Middle frontal gyrus (tissue), 1 donor: ENCODE results near the gene ELAPOR1.
A peak's percentile ranks its signal among the peaks of the same experiment; 100 is the strongest.
"Not testable (repeated sequence)": the region's sequence is repeated elsewhere in the genome, so short reads cannot be mapped to it uniquely, and the experiment has no call there.

Experiments
- DNase-seq: peaks from one replicate; pipeline ENCODE4 v3.0.0-alpha.2; 2015; ENCODE audit warnings: low spot score; ENCODE audit errors: extremely low spot score

The ELAPOR1 gene

DNA sequence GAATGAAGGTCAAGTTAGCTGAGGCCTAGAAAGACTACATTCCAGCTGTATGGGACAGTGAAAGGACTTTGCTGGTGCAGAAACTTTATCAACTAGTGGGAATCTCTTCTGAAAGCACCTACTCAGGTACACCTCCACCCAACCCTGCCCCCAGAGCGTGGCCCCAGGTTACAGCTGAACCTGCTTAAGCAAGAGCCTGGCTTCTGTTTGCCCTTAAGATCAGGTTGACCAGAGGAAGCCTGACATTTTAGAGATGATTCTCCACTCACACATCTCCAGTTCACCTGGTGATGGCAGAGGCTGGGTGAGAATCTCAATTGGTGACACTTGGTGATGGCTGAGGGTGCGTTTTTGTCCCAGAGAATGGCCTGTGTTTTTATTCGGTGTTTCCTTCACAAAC is 24.0 kb downstream of the ELAPOR1 start:
- DNase-seq: no peak

DNA sequence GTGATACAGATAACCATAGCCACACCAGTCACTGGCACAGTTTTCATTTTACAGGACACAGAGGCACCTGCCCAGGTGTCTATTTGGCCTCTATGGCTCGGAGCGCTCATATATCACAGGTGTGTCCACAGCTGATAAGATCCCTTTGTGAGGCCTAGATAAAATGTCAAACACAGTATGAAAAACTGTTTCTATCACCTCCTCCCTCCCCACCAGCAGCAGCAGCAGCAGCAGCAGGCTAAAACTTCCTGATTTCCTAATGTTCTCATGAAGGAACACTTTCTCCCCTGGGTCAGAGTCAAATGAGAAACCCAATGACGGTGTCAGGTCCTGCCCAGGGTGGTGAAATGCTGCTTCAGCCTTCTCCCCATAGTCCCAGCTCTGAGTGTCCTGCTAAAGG is 24.4 kb downstream of the ELAPOR1 start:
- no peak for DNase-seq

DNA sequence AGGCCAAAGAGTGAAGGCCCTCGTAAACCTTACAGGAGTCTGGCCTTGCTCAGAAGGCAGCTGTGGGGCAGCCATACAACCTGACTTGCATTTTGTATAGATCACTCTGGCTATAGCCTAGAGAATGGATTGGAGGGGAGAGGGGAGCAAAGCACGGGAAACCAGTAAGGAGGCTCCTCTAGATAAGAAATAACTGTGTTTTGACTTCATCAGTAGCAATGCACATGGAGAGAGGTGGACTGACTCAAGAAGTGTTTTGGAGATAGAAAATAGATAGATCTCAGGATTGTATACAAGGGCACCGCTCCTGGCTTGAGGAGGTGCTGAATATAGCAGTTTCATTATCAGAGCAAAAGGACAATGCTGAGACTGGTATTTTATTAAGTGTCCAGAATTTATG is 26.5 kb downstream of the ELAPOR1 start:
- no peak for DNase-seq

DNA sequence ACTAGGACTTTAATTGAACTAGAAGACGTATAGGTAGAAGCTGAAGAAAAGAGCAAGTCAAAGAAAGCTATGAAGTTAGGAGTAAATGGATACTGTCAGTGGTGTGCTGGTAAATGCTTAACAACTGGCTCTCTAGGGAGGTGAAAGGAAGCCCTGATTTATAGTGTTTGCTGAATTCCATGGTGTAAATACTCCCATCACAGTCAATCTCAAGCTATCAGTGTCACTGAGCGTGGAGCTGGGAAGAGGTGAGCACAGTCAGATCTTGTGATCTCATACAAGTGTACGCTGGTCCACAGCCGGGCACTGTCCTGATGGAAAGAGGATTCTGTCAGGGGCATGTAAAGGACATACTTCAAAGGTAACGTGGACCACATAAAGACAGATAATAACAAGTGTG is 28.3 kb downstream of the ELAPOR1 start:
- DNase-seq: no peak

DNA sequence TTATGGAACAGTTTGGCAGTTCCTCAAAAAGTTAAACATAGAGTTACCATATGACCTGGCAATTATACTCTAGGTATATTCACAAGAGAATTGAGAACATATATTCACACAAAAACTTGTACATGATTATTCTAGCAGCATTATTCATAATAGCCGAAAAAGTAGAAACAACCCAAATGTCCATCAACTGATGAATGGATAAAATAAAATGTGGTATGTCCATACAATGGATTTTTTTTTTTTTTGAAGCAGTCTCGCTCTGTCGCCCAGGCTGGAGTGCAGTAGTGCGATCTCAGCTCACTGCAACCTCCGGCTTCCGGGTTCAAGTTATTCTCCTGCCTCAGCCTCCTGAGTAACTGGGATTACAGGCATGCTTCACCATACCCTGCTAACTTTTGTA is 28.8 kb downstream of the ELAPOR1 start:
- not testable (repeated sequence) for DNase-seq

- DNase-seq: no peak
These were observed 35.2 kb downstream of the ELAPOR1 start for GRCh38 chr1:109148987-109149561.

- no peak for DNase-seq
These were observed 36.1 kb downstream of the ELAPOR1 start for GRCh38 chr1:109149874-109150601.

- DNase-seq: no peak
These were observed 37.5 kb downstream of the ELAPOR1 start for GRCh38 chr1:109151146-109151990.

GRCh38 chr1:109152196-109152595 is 38.3 kb downstream of the ELAPOR1 start:
- DNase-seq: no peak

DNA sequence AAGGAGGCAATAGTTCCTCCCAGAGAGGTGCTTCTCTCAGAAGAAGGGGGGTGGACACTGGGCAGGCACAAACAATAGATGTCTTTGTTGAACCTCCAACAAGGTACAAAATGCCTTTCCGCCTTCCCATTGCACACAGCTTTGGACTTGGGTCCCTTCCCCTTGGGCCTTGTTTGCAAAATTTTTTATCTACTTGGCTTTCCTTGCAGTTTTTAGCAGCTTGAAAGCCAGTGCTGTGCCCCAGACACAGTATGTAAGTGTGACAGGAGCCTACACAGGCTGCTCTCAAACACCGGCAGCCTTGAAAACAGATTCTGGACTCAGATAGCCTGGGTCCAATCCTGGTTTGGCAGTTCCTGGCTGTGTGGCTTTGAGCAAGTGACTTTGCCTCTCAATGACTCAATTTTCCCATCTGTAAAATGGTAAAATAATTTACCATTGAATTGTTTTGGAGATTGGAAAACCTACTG is 43.0 kb downstream of the ELAPOR1 start:
- no peak for DNase-seq

DNA sequence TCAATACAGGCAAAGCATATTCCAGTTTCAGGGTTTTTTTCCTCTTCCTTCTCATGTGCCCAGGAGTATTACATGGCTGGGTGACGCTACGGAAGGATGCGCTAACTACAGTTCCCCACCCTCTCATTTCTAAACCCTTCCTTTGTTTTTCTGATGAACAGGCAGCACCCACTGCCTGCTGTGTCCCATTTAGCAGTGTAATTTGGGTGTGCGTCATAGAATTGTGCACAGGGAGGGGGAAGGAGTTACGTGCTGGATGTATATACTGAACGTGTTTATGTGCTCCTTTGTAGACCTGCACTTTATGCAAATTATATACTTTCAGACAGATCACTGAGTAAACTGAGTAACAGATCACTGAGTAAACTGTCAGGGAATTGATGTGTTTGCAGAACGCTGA is 44.5 kb downstream of the ELAPOR1 start:
- DNase-seq: no peak

DNA sequence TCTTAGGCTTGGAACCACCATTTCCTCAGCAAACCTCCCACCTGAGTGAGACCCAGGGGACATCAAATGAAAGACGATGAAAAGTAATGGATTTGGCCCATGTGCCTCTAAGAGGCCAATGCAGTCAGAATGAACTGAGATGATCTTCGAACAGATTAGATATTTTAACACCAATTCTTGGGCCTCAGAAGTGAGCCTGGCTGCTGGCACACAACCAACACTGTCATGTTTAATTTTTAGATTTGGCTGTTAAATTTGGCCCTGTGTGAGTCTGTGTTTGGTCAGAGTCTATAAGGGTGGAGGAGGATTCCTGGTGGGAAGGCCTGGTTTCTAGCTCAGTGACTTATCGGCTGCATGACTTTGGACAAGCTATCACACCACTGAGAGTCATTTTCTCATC is 45.4 kb downstream of the ELAPOR1 start:
- DNase-seq: no peak

DNA sequence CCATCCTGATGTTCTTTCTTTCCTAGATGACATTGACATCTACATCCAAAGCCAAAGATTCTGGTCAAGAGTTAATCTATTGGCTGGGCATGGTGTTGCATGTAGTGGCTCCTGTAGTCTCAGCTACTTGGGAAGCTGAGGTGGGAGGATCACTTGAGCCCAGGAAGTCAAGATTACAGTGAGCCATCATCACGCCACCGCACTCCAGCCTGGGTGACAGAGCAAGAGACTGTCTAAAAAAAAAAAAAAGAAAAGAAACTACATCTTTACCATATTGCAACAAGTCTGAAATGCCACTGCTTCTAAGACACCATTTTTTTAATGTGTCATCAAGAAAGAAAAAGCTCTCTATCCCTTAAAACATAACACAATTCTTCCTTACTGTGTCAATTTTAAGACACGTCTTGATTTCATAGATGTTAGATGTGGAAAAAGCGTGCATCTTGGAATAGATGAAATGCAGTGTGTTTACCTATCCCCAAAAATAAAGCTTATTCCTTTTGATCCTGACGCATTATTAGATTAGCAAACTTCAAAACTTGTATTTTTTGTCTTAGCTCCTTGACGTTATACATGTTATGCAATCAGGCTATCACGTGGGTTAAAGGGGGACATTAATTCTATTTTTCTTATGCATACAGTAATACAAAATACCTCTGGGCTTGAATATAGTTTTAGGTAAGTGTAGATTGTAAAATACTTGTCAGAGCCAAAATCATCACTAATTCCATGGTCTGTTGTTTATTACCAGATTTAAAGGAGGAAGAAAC is 46.3 kb downstream of the ELAPOR1 start:
- DNase-seq: no peak

- DNase-seq: peak; percentile 30
These were observed 48.1 kb downstream of the ELAPOR1 start for GRCh38 chr1:109161858-109162606.

DNA sequence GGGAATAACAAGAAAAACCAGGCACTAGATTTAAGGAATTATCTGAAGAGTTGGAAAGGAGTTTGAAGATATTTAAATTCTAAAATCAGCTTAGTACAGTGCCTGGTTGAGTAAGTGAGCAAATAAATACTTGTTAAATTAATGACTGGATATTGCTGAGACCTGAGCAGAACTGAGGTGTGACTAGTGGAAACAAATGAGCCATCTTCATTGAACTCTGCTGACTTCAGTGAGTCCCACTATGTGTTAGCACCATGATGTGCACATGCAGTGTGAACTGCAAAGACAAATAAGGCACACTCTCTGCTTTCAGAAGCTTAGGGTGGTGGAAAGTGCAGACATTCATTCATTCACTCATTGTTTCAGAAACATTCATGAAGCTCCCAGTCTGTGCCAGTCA is 48.7 kb downstream of the ELAPOR1 start:
- no peak for DNase-seq

- DNase-seq: no peak
These were observed 49.6 kb downstream of the ELAPOR1 start for GRCh38 chr1:109163551-109163950.
